Activated CD4-positive, alpha-beta T cell treated with anti-CD3 and anti-CD28 coated beads, Interleukin-2, amount 10 ng/mL, durations not matched to agents 24 days and 14 days (primary cell): Measurements from ENCODE around the gene IL18R1. TPM values are rescaled to one million over a fixed set of nuclear protein-coding genes. Genes with fewer than 3 reads are reported as not detected.
A peak's percentile ranks its signal among the peaks of the same experiment; 100 is the strongest.

Experiments used
- DNase-seq: peaks from one replicate; pipeline ENCODE4 v3.0.0; 2022
- H3K27ac Mint-ChIP-seq: one replicate; pipeline ENCODE4 v1.8.0; 2022; ENCODE audit warnings: mild to moderate bottlenecking, mixed read lengths
- H3K27me3 Mint-ChIP-seq: one replicate; pipeline ENCODE4 v1.8.0; 2022; ENCODE audit warnings: mixed read lengths
- H3K36me3 Mint-ChIP-seq: one replicate; pipeline ENCODE4 v1.8.0; 2022; ENCODE audit warnings: low read depth, mild to moderate bottlenecking, mixed read lengths
- H3K4me1 Mint-ChIP-seq: one replicate; pipeline ENCODE4 v1.8.0; 2021; ENCODE audit warnings: mixed read lengths
- H3K4me3 Mint-ChIP-seq: one replicate; pipeline ENCODE4 v1.8.0; 2022; ENCODE audit warnings: mild to moderate bottlenecking, moderate library complexity, mixed read lengths
- H3K9me3 Mint-ChIP-seq: one replicate; pipeline ENCODE4 v1.8.0; 2021; ENCODE audit warnings: mixed read lengths
- intact Hi-C: fragments of 100-400 bp; cut with micrococcal nuclease; formaldehyde crosslinking; loops from one replicate; pipeline ENCODE4 v1.15.1; 2023
- total RNA-seq: library from RNA; stranded (reverse); gene quantifications from 2 replicates; pipeline ENCODE4 v1.2.3, GENCODE V29; 2022

The IL18R1 gene
- total RNA-seq, 1 donor from 2014 or later = 50.2 TPM

DNA sequence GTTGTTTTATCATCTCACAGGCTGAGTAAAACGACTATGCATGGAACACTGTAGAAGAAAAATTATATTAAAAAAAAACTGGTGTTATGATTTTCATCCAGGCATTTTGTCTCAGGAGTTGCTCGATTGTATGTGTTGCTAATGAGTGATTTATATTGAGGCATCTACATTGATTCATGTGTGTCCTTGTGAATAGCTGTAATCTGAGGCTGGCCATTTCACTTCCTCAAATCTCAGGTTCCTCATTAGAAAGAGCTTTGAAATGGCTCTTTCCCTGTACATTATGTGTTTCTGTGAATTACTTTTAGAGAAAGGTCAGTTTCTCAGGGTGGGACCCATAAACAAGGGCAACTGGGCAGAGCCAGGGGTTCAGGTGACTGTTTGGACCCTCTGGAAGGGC, 2.3 kb downstream of the IL18R1 start:
- peak overlapping the region; percentile 99 for H3K27ac Mint-ChIP-seq
- intact Hi-C loops = loop anchor here (5.0 kb wide), 2 partner anchors 336 to 356 kb away; no protein-coding TSS in a partner anchor

DNA sequence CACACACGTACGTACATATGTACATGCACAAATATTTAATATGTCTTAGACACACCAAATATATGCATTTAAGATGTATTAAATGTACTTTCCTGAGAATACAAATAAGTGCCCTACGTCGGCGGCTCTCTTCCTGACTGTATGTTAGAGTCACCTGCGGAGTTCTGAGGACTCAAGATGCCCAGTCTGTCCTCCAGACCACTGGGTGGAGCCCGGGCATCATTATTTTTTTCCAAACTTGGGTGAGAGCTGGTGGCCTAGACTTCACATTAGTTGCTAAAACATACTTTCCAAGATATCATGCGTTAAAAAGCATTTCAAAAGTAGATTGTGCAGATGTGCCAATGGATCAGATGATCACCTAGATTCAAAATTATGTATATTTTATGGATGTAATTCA, 2.9 kb downstream of the IL18R1 start:
- Mint-ChIP-seq H3K9me3 (peaks cover 9% of the 10 kb centered on the region), H3K4me3 (peak overlapping the region; percentile 99), H3K27me3 (no peaks in the 10 kb centered on the region), H3K36me3 (peaks cover 56% of the 10 kb centered on the region), H3K27ac (peak overlapping the region; percentile 7), H3K4me1 (peaks cover 61% of the 10 kb centered on the region)
- intact Hi-C loops = loop anchor here (5.0 kb wide), 2 partner anchors 336 to 356 kb away; no protein-coding TSS in a partner anchor
- no peak for DNase-seq

More for the DNA sequence above, 2.3 kb downstream of the IL18R1 start:
- Mint-ChIP-seq H3K36me3 (peaks cover 51% of the 10 kb centered on the region), H3K4me1 (peaks cover 55% of the 10 kb centered on the region), H3K9me3 (peaks cover 4% of the 10 kb centered on the region), H3K4me3 (peak overlapping the region; percentile 99), H3K27me3 (no peaks in the 10 kb centered on the region)
- no peak for DNase-seq

DNA sequence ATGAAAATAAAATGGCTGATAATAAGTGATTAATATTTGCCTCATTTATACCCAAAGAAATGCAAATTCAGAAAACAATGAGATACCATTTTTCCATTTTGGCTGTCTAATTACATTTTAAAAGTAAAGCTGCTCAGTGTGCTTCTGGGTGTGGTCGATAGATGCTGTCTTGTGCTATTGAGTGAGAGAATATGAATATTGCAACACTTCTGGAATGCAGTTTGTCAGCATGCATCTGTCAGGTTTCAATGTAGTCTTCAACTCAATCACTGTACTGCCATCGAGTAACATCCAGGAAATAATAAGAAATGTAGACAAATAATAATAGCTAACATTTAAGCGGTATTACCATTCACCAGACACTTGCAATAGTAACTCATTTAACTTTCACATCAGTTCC, 3.9 kb downstream of the IL18R1 start:
- no peak overlapping the region for H3K27ac Mint-ChIP-seq

DNA sequence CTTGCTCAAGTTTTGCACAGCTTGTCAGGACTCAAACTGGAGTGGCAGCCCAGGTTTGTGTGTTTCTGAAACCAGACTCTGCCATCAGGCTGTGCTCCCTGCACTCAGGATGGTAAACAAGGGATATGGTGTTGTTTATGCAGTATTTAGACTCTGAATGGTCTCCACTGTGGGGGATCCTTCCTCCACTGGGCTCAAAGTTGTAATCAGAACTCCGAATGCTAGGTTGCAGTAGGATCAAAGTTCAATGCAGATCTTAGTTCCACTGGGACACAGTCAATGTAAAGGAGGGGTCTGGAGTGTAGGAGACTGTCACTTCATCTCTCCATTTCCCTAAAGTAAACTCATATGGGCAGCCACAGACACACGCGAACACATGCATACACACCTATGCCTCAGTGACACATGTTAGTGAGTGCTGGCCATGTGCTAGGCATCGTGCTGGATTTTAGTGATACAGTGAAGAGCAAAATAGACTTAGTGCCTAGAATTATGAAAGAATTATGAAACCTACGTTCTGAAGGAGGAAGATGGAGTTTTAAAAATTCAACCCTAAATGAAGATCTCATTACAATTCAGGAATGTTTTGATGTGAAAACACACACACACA, 6.1 kb downstream of the IL18R1 start:
- H3K27ac Mint-ChIP-seq = peak overlapping the region; percentile 84
- DNase-seq = no peak
- intact Hi-C loops = loop anchor here (10.0 kb wide), 1 partner anchor 637 kb away; no protein-coding TSS in a partner anchor
- H3K27me3 Mint-ChIP-seq = no peaks in the 10 kb centered on the region
- peaks cover 73% of the 10 kb centered on the region for H3K4me1 Mint-ChIP-seq
- peak overlapping the region; percentile 67 for H3K4me3 Mint-ChIP-seq
- H3K9me3 Mint-ChIP-seq = peaks cover 30% of the 10 kb centered on the region
- peaks cover 84% of the 10 kb centered on the region for H3K36me3 Mint-ChIP-seq

More for the DNA sequence above, 3.9 kb downstream of the IL18R1 start:
- Mint-ChIP-seq H3K4me3 (peak overlapping the region; percentile 99), H3K9me3 (peaks cover 16% of the 10 kb centered on the region), H3K4me1 (peaks cover 65% of the 10 kb centered on the region), H3K27me3 (no peaks in the 10 kb centered on the region), H3K36me3 (peaks cover 66% of the 10 kb centered on the region)
- DNase-seq = peak; percentile 31
- intact Hi-C loops = loop anchor here (5.0 kb wide), 2 partner anchors 337 to 357 kb away; no protein-coding TSS in a partner anchor

DNA sequence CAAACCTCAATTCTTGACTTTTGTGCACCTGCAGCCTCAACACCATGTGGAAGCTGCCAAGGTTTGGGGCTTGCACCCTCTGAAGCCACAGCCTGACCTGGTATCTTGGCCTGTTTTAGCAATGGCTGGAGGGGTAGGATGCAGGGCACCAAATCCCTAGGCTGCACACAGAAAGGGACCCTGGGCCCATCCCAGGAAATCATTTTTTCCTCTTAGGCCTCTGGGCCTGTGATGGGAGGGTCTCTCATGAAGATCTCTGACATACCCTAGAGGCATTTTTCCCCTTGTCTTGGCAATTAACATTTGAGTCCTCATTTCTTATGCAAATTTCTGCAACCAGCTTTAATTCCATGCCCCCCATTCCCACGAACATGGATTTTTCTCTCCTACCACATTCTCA, 10.2 kb downstream of the IL18R1 start:
- H3K4me1 Mint-ChIP-seq = peaks cover 81% of the 10 kb centered on the region
- no peaks in the 10 kb centered on the region for H3K27me3 Mint-ChIP-seq
- DNase-seq = no peak
- peak overlapping the region; percentile 91 for H3K27ac Mint-ChIP-seq
- intact Hi-C loops = loop anchor here (2.0 to 10.0 kb wide), 6 partner anchors 15 to 1058 kb away; partner anchors contain the start of gene RNF149
- peaks cover 30% of the 10 kb centered on the region for H3K9me3 Mint-ChIP-seq
- peak overlapping the region; percentile 73 for H3K4me3 Mint-ChIP-seq
- peaks cover 88% of the 10 kb centered on the region for H3K36me3 Mint-ChIP-seq

DNA sequence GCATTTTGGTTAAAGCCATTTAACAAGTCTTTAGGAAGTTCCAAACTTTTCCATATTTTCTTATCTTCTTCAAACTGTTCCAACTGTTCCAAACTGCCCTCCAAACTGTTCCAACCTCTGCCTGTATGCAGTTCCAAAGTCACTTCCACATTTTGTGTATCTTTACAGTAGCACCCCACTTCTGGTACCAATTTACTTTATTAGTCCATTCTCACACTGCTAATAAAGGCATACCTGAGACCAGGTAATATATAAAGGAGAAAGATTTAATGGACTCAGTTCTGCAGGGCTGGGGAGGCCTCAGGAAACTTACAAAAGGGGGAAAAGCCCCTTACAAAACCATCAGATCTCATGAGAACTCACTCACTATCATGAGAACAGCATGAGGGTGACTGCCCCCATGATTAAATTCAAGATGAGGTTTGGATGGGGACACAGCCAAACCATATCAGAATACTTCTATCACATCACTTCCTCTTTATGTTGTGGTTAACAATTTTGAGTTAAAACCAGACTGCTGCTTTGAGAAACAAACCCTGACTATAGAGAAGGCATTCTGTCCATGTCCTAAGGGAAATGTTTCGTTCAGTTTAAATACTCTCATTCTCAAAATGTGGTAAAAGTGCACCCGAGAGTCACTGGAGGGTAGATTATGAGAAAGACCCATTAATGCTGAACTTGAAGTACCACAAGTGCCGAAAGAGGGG, 11.0 kb downstream of the IL18R1 start:
- Mint-ChIP-seq H3K27ac (peak overlapping the region; percentile 91), H3K27me3 (no peaks in the 10 kb centered on the region), H3K4me1 (peaks cover 77% of the 10 kb centered on the region), H3K4me3 (peak overlapping the region; percentile 73), H3K36me3 (peaks cover 89% of the 10 kb centered on the region), H3K9me3 (peaks cover 30% of the 10 kb centered on the region)
- intact Hi-C loops = loop anchor here (1.0 to 10.0 kb wide), 11 partner anchors 10 to 1059 kb away; partner anchors contain the start of gene RNF149
- peak; percentile 64 for DNase-seq

DNA sequence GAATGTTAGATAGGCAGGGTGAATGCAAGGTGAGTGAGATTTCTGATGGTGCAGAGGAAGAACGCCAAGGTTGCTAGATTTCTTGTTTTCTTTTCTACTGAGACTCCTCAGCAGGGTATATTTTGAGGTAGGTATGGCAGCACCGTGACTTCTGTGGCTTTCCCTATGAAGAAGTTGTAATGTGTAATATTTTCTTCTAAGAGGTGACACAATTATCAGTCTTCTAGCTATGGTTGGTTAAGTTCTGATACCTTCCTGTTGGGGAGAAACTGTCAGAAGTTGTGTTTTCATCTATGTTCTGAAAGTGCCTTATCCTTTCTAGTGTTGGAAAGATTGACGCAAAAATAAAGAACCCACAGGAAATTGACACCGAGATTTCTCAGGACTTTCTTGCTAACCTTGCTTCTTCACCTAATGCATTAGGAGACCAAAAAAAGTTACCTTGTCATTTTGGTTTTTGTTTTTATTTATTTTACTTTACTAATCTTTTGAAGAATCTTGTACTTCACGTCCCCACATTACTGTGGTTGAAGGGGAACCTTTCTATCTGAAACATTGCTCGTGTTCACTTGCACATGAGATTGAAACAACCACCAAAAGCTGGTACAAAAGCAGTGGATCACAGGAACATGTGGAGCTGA, 11.9 kb downstream of the IL18R1 start:
- no peaks in the 10 kb centered on the region for H3K27me3 Mint-ChIP-seq
- peak overlapping the region; percentile 74 for H3K4me3 Mint-ChIP-seq
- H3K36me3 Mint-ChIP-seq = peaks cover 86% of the 10 kb centered on the region
- DNase-seq = peak; percentile 80
- H3K9me3 Mint-ChIP-seq = peaks cover 30% of the 10 kb centered on the region
- H3K4me1 Mint-ChIP-seq = peaks cover 73% of the 10 kb centered on the region
- intact Hi-C loops = loop anchor here (1.0 to 10.0 kb wide), 11 partner anchors 11 to 1060 kb away; partner anchors contain the start of gene RNF149
- peak overlapping the region; percentile 91 for H3K27ac Mint-ChIP-seq

DNA sequence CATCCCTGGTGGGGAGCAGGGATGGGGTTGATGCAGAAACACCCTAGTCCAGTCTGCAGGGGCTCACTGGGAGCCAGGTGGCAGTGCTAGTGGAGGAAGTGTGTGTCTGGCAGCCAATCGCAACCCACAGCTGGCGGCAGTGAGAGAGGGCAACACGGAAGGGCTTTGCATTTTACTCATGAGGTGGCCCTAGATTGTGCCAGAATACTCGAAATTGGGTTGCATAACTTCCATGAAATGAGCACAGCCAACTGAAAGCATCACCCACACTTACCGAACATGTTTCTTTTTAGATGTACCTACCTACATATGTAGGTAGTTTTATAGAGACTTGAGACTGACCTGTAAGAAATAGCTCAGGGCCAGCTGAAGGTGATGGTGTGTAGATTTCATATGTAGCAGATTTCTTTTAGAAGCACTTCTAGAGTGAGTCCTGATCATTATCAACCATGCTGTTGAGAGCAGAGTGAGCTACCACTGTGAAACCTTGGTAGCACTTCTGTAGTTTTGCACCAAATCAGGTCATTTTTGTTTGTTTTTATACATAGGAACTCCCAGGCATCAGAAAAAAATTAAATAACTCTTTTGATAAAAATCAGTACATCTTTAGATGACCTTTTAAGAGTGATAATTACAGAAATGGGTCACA, 13.0 kb downstream of the IL18R1 start:
- H3K27ac Mint-ChIP-seq = peak overlapping the region; percentile 91
- peaks cover 62% of the 10 kb centered on the region for H3K4me1 Mint-ChIP-seq
- H3K9me3 Mint-ChIP-seq = peaks cover 20% of the 10 kb centered on the region
- H3K36me3 Mint-ChIP-seq = peaks cover 83% of the 10 kb centered on the region
- intact Hi-C loops = loop anchor here (5.0 to 10.0 kb wide), 5 partner anchors 231 to 1061 kb away; partner anchors contain the start of gene RNF149
- peak; percentile 67 for DNase-seq
- H3K4me3 Mint-ChIP-seq = peak overlapping the region; percentile 74
- no peaks in the 10 kb centered on the region for H3K27me3 Mint-ChIP-seq

DNA sequence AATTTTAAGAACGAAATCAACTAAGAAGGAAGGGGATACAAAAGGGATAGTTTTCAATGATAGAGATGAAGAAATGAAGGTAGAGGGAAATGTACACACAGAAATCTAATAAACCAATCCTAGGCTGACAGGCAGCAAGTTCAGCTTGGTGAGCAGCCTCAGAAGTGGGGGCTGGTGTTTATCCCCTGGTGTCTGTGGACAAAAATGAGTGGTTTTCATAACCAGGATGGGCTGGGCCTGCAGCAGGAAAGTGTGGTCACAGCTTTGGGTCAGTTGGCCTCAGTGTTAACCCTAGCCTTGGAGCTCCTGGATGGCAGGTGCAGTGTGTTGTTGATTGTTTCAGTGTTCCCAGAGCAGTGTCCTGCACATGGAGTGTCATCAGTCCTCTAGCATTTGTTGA, 14.3 kb downstream of the IL18R1 start:
- intact Hi-C loops = loop anchor here (5.0 to 10.0 kb wide), 5 partner anchors 233 to 1063 kb away; partner anchors contain the start of gene RNF149
- Mint-ChIP-seq H3K4me1 (peaks cover 53% of the 10 kb centered on the region), H3K36me3 (peaks cover 82% of the 10 kb centered on the region), H3K4me3 (no peak overlapping the region), H3K9me3 (peaks cover 11% of the 10 kb centered on the region), H3K27ac (no peak overlapping the region), H3K27me3 (no peaks in the 10 kb centered on the region)
- peak; percentile 53 for DNase-seq

DNA sequence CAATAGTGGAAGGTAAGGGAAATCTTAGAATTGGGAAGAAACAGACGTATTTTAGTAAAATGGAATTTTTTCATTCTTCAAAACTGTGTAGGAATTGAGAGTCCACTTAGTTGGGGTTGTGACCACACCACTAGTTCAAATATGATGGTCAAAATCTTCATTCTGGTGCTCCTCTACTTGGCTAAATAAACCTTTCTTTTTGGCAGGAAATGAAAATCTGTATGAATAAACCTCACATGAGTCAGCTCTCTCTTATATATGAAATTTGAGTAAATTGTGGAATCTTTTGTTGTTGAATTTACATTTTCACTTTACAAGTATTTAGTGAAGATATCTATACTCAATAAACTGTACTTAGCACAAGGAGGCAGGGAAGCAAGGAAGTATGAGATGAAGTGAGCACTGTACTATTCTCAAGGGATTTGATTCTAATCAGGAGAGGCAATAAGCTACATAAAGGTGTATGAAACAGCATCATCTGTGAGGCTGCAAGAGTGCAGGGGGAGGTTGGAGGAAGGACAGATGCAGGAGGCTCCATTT, 20.5 kb downstream of the IL18R1 start:
- H3K9me3 Mint-ChIP-seq = peaks cover 26% of the 10 kb centered on the region
- DNase-seq = peak; percentile 48
- intact Hi-C loops = no loop called here
- H3K36me3 Mint-ChIP-seq = peaks cover 84% of the 10 kb centered on the region
- peak overlapping the region; percentile 75 for H3K27ac Mint-ChIP-seq
- peak overlapping the region; percentile 42 for H3K4me3 Mint-ChIP-seq
- H3K27me3 Mint-ChIP-seq = no peaks in the 10 kb centered on the region
- peaks cover 28% of the 10 kb centered on the region for H3K4me1 Mint-ChIP-seq

DNA sequence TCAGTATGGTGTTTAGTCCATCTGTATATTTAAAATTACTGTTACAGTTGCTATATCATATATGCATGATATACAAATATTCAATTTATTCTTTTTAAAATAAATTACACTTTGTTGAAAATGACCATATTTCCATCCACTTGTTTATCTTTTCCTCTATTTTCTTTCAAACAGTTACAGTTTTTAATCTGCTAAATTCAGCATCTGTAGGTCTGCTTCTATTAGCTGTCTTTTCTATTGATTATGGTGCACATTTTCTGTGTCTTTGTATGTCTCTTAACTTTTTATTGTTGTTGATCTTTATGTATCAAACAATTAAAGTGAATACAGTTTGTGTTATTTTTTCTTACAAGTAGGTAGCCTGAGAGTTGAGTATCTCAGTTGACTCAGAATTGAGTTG, 28.1 kb downstream of the IL18R1 start:
- no peak for DNase-seq
- Mint-ChIP-seq H3K4me1 (peaks cover 6% of the 10 kb centered on the region), H3K9me3 (peaks cover 36% of the 10 kb centered on the region), H3K4me3 (no peak overlapping the region), H3K36me3 (peaks cover 88% of the 10 kb centered on the region), H3K27me3 (no peaks in the 10 kb centered on the region), H3K27ac (no peak overlapping the region)
- intact Hi-C loops = no loop called here

DNA sequence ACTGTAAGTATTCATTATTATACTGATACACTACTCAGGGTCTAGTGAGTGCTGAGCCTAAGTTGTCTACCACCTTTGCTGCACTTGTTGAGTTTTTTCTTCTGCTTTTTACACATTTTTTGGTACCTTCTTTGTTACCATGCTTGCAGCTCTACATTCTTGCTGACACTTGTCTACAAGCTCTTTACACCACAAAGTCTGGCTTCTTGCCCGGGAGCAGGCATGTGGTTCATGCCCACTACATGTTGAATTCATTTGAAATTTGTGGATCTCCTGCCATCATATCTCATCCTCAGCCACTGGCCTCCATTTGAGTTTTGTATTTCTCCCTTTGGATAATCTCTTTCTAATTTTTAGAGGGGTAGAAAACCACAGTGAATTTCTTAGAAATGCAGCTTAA, 29.9 kb downstream of the IL18R1 start:
- Mint-ChIP-seq H3K4me3 (no peak overlapping the region), H3K36me3 (peaks cover 86% of the 10 kb centered on the region), H3K27me3 (no peaks in the 10 kb centered on the region), H3K9me3 (peaks cover 33% of the 10 kb centered on the region), H3K27ac (no peak overlapping the region), H3K4me1 (peaks cover 6% of the 10 kb centered on the region)
- no peak for DNase-seq
- intact Hi-C loops = no loop called here

DNA sequence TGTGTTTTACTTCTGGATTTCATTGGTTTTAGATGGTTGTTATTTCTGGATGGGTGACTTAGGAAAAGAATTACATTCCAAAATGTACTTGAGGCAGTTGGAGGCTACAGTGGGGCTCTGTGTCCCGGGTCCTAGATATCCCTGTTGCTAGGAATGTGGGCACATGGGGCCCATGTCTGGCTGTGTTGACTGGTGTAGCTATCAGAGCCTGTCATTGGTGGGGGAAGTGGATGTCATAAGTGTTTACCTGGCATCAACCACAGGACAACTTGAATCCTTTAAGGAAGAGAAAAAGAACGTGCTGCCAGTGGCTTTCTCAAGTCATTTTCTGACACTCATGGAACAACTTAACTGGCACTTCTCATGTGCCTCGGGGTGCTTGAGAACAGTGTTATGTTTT, 30.4 kb downstream of the IL18R1 start:
- peaks cover 29% of the 10 kb centered on the region for H3K9me3 Mint-ChIP-seq
- H3K27ac Mint-ChIP-seq = no peak overlapping the region
- H3K4me3 Mint-ChIP-seq = no peak overlapping the region
- DNase-seq = peak; percentile 45
- H3K36me3 Mint-ChIP-seq = peaks cover 84% of the 10 kb centered on the region
- peaks cover 6% of the 10 kb centered on the region for H3K4me1 Mint-ChIP-seq
- intact Hi-C loops = no loop called here
- no peaks in the 10 kb centered on the region for H3K27me3 Mint-ChIP-seq
